Measurements from ENCODE around the gene ZNF488.

The ZNF488 gene

DNA sequence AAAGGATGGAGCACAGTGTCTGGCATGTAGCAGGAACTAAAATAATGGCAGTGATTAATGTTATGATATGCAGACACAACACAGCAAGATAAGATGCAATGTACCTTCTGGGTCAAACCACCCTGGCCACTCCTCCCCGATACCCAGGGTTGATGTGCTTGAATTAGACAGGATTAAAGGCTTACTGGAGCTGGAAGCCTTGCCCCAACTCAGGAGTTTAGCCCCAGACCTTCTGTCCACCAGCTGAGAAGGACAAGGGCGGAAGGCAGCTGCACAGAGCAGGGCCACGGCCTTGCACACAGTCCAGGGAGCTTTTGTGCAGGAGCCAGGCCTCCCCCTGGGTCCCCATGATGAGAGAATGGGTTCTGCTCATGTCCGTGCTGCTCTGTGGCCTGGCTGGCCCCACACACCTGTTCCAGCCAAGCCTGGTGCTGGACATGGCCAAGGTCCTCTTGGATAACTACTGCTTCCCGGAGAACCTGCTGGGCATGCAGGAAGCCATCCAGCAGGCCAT, 35.9 kb downstream of the ZNF488 start, which contains the start of gene RBP3:
Gene RBP3 (plus strand): TSS at position 226 of the 514 bp plus-strand sequence. CDS start 122 bp downstream, at position 348.
- no peak for DNase-seq

DNA sequence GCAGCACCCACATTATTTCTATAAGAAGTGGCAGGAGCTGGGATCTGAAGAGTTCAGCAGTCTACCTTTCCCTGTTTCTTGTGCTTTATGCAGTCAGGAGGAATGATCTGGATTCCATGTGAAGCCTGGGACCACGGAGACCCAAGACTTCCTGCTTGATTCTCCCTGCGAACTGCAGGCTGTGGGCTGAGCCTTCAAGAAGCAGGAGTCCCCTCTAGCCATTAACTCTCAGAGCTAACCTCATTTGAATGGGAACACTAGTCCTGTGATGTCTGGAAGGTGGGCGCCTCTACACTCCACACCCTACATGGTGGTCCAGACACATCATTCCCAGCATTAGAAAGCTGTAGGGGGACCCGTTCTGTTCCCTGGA, 36.8 kb downstream of the ZNF488 start:
- no peak for DNase-seq

- peak; percentile 95 for DNase-seq
Observed at GRCh38 chr10:47346581-47347302, 37.4 kb downstream of the ZNF488 start.

- no peak for DNase-seq
Observed at GRCh38 chr10:47344996-47345870, 38.9 kb downstream of the ZNF488 start.

- DNase-seq = peak; percentile 14
Observed at GRCh38 chr10:47340608-47341170, 43.4 kb downstream of the ZNF488 start.

DNA sequence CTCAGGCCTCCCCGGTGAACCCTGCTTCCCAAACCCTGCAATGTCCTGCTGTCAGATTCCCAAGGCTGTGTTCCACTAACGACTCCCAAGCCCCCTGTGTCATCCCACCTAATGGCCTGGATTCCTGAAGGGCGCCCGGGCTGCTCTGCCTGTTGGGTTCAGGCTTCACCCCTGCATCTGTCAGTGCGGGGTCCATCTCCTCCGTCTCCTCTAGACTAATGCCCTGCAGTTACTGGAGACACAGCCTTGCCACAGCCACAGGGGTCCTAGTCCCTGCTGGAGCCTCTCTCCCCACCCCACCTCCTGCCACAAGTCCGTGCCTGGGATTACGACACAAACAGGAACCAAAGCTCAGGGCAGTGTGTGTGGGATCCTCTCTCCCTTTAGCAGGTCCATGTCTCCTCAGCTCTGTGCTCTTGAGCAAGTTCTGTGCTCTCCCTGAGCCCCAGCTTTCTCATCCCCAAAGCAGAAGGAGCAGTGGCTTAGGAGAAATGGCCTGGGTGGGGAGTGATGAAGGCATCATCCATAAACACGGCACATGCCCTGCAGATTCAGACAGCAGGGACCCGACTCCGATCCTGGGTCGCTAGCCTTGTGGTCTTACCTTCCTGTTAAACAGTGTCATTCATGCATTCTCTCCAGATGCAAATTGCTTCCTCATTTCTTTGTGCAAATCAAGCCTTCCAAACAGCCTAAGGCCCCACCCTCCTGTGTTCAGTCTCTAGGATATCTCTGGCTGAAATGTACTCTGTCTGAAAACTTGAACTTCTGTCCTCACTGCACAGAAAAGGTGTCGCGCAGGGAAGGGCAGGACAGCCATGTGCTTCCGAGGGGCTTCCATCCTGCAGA, 44.1 kb downstream of the ZNF488 start:
- DNase-seq = no peak

- no peak for DNase-seq
Observed at GRCh38 chr10:47339186-47339735, 44.8 kb downstream of the ZNF488 start.

DNA sequence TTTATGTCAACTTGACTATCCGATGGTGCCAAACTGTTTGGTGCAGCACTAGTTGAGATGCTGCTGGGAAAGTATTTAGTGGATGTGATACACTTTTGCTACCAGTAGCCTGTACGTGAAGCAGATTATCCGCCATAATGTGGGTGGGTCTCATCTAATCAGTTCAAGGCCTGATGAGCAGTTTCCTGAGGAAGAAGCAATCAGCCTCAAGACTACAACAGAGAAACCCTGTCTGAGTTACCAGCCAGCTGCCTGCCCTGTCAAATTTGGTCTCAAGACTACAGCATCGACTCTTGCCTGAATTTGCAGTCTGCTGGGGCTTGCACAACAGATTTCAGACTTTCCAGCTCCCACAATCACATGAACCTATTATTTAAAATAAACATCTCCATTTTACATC, 46.8 kb downstream of the ZNF488 start:
- no peak for DNase-seq

DNA sequence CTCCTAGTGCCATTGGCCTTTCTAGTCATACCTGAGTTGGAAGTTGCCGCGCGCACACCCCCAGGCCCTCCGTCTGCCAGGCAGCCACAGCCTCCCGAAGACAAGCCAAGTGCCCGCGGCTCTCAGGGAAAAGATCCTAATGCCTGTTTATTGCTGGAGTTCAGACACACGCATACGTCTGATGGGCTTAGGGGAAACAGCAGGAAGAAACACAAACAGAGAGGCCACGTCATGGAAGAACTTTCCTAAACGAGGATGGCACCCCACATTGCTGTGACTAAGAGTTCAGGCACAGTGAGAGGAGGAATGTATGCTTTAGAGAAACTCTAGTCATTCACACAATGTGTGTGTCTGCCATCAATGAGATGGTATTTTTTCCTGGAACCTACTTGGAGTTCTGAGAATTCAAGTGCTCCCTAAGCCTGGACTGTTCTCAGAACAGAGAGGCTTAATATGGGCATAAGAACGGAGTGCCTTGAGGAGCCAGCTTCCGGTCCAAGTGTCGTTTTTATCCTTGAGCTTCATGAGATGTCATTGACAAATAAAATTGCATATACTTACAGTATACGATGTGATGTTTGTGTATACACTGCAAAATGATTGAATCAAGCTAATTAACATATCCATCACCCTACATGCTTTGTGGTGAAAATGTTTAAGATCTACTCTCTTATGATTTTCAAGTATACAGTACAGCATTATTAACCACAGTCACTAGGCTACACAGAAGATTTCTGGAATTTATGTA, 47.5 kb downstream of the ZNF488 start:
- no peak for DNase-seq

DNA sequence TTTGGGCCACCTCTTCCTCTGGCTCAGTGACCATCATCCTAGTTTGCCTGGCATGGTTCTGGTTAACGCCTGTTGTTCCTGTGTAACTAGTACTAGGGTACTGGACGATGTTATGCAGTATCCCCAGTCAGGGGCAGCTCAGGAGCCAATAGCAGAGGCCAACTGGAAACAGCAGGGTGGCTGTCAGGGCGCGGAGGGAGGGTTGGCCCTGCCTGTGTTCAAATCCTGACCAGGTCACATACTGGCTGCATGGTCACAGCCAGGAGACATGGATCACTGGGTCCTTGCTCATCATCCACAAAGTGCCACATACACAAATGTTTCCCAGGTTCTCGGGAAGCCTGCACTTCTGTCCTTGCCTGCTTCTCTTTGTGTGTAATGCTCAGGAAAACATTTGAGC, 48.2 kb downstream of the ZNF488 start:
- DNase-seq = no peak

- DNase-seq = no peak
Observed at GRCh38 chr10:47334466-47335295, 49.4 kb downstream of the ZNF488 start.

DNA sequence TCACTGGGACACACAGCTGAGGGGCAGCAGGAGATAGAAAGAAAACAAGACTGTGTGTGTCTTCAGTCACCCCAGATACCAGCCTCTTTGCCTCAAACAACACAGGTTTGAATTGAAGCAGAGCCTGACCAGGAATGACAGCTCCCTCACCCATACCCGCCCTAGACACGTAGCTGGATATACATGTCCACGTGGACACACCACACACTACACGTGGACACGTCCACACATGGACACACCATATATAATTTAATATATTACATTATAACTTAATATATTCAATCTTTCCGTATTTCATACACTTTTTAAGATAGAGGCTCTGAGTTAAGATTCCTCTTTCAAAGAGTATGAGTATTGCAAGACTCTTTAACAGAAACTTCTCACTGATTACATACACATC, 50.6 kb downstream of the ZNF488 start:
- no peak for DNase-seq

DNA sequence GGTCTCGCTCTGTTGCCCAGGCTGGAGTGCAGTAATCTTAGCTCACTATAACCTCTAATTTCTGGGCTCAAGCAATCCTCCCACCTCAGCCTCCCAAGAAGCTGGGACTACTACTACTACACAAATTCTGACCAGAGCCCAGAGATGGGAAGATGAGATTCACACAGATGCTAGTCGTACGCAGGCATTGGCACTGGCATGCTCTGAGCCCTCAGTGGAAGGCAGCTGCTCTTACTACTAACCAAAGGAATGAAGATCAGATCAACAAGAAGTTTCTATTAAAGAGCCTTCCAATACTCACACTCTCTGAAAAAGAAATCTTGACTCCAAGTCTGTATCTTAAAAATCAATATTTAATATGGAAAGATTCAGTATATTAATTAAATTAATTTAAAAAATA, 51.1 kb downstream of the ZNF488 start:
- no peak for DNase-seq

DNA sequence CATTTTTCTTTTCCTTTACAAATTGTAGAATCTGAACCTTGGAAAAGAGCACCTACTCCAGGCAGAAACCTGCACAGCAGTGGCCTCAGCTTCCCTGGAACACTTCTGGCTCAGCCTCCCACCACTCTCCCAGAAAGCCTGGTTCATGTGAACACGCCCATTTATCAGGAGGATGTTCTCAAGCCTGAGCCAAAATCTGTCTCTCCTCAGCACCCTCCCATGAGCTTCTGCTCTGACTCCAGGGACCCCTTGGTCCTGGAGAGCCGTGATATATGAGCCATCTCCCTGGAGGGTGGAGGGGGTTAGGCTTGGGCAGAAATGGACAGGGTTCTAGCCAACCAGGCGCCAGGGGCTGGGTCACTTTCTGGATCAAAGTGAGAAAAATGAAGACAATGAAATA, 51.7 kb downstream of the ZNF488 start:
- no peak for DNase-seq

GRCh38 chr10:47331954-47332353, 52.1 kb downstream of the ZNF488 start:
- DNase-seq = no peak

- DNase-seq = no peak
Observed at GRCh38 chr10:47331491-47331890, 52.6 kb downstream of the ZNF488 start.

- DNase-seq = no peak
Observed at GRCh38 chr10:47330804-47331203, 53.3 kb downstream of the ZNF488 start.

GRCh38 chr10:47330366-47330765, 53.7 kb downstream of the ZNF488 start:
- DNase-seq = no peak

DNA sequence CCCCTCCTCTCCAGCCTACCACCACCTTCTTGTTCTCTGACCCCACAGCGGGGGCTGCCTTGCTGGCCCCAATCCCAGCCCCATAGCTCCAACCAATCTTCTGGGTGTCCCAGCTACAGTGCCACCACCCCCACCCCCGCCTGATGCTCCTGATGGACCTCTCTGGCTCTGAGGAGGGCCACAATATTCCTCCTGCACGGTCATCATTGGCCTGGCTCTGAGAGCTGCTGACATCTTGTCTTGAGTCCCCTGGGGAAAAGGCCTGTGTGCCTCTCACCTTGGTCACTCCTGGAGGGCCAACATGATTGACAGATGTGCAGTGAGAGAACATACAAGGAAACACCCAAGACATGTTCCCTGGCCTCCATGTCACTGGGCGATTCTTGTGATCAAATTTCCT, 54.2 kb downstream of the ZNF488 start:
- no peak for DNase-seq

DNA sequence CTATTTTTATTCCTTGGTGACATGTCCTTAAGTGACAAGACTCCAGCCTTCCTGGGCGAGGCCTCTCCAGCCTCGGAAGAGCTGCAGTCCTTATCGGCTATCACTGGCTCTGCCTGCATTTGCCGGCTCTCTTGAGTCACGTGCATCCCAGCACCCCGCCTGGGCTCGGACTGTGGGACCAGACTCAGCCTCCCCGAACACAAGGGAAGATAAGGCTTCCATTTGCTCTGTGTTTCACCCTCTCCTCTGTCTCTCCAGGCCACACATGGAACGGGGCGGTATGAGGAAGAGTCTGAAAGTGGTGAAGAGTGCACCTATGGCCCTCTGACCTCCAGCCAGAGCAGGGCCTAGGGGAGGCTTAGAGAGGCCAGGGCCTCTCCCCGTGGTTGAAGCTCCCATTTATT, 57.2 kb downstream of the ZNF488 start:
- no peak for DNase-seq
